Measurements from ENCODE around the gene VPS13A.

VPS13A gene

DNA sequence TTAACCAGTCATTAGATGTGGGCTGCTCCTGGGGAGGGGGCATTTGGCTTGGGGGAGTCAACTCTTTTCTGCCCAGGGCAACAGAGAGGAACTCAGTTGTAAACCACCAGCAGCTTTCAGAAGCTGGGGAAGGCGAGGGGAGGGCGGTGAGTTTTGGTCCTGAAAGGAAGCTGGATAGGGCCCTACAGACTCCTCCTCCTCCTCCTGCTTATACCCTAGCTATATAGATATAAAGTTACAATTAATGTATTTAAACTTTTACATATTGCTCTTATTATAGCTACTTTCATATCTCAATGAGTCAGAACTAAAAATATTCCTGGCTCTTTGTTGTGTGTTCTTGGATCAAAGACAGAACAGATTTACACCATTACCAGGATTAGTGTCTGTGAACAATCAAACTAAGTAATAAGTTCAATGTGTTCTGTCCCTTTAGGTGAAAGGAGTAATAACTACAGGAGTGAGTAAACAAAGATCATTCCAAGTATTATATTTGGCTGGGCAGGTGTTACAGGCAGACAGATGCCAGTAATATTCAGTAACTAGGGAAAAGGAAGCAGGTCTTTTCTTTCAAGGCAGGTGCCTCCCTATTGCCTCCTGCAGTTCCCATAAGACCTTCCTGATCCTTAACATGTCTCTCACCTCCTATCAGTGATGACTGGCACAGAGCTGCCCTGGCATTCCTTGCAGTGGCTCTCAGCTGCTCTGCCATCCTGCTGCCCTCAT is 20.5 kb upstream of the VPS13A start:
- Histone ChIP-seq H3K9ac (ENCODE audit: insufficient read length, low read depth) (no peak overlapping the region), H3K4me1 (ENCODE audit: insufficient read depth, insufficient read length) (no peaks in the 10 kb centered on the region), H3K4me3 (ENCODE audit: insufficient read length, low read depth) (no peak overlapping the region), H3K9me3 (ENCODE audit: insufficient read depth, low read length) (no peaks in the 10 kb centered on the region), H3K36me3 (ENCODE audit: insufficient read depth, insufficient read length, low read length) (no peaks in the 10 kb centered on the region), H3K27me3 (ENCODE audit: insufficient read depth, insufficient read length) (no peaks in the 10 kb centered on the region)
- TF ChIP-seq ZNF274 (IDR thresholded peaks at IDR 0.05; ENCODE audit: low read depth, low read length): no peak
- no peak for TF ChIP-seq YY1 (IDR thresholded peaks at IDR 0.05; ENCODE audit: insufficient read depth, insufficient read length)
- TF ChIP-seq SUZ12 (IDR thresholded peaks at IDR 0.05; ENCODE audit: extremely low read depth, insufficient read depth, insufficient read length): no peak
- DNase-seq (ENCODE audit: low read depth, low spot score): no peak

DNA sequence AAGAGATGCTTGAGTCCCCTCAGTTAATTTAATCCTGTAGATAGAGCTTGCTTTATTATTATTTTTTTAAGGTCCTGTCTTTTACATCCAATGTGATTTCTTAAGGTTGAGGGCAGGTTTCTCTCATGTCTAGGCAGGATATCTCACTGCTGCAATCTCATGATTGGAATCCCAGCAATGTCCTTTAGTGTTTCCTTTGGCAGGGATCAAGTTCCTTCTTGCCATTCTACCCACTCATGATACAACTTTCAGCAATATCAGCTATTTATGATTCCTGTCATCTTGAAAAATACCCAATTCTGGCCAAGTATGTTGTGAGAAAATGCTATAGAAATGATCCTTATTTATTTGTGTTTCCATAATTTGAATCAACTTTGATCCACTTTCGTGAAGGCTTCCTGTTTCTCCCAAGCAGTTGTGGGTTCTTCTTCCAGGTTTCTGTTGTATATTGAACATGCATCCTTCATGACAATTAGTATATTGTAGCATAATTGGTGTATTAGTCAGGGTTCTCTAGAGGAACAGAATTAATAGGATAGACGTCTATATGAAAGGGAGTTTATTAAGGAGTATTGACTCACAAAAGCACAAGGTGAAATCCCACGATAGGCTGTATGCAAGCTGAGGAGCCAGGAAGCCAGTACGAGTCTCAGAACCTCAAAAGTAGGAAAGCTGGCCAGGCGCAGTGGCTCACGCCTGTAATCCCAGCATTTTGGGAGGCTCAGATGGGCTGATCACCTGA is 18.4 kb upstream of the VPS13A start:
- no peak for TF ChIP-seq SUZ12 (IDR thresholded peaks at IDR 0.05; ENCODE audit: extremely low read depth, insufficient read depth, insufficient read length)
- no peak for TF ChIP-seq YY1 (IDR thresholded peaks at IDR 0.05; ENCODE audit: insufficient read depth, insufficient read length)
- no peak for TF ChIP-seq ZNF274 (IDR thresholded peaks at IDR 0.05; ENCODE audit: low read depth, low read length)
- H3K27me3 ChIP-seq (ENCODE audit: insufficient read depth, insufficient read length): no peaks in the 10 kb centered on the region
- DNase-seq (ENCODE audit: low read depth, low spot score): no peak
- no peaks in the 10 kb centered on the region for H3K9me3 ChIP-seq (ENCODE audit: insufficient read depth, low read length)
- H3K4me3 ChIP-seq (ENCODE audit: insufficient read length, low read depth): no peak overlapping the region
- H3K4me1 ChIP-seq (ENCODE audit: insufficient read depth, insufficient read length): no peaks in the 10 kb centered on the region
- no peak overlapping the region for H3K9ac ChIP-seq (ENCODE audit: insufficient read length, low read depth)
- H3K36me3 ChIP-seq (ENCODE audit: insufficient read depth, insufficient read length, low read length): no peaks in the 10 kb centered on the region

DNA sequence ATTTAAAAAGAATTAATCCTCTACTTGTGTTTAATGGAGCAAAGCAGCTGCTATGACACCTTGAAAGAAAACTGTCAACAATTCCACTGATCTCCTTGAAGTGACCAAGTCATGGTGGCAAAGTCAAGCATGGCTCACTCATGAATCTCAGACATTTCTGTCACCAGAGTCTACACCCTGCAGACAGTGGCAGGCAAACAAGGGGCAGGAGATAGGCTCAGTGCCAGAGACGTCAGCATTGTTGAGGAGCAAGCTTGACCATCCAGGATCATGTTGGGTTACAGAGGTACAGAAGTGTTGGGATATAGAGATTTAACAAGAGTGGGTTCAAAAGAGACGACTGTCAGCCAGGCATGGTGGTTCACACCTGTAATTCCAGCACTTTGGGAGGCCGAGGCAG is 16.1 kb upstream of the VPS13A start:
- H3K9me3 ChIP-seq (ENCODE audit: insufficient read depth, low read length): 0 out of 2 replicates have a peak, but pooled peaks cover 8% of the 10 kb centered on the region
- H3K4me1 ChIP-seq (ENCODE audit: insufficient read depth, insufficient read length): no peaks in the 10 kb centered on the region
- TF ChIP-seq YY1 (IDR thresholded peaks at IDR 0.05; ENCODE audit: insufficient read depth, insufficient read length): no peak
- TF ChIP-seq SUZ12 (IDR thresholded peaks at IDR 0.05; ENCODE audit: extremely low read depth, insufficient read depth, insufficient read length): no peak
- no peaks in the 10 kb centered on the region for H3K36me3 ChIP-seq (ENCODE audit: insufficient read depth, insufficient read length, low read length)
- no peaks in the 10 kb centered on the region for H3K27me3 ChIP-seq (ENCODE audit: insufficient read depth, insufficient read length)
- no peak for DNase-seq (ENCODE audit: low read depth, low spot score)
- H3K9ac ChIP-seq (ENCODE audit: insufficient read length, low read depth): no peak overlapping the region
- no peak overlapping the region for H3K4me3 ChIP-seq (ENCODE audit: insufficient read length, low read depth)

DNA sequence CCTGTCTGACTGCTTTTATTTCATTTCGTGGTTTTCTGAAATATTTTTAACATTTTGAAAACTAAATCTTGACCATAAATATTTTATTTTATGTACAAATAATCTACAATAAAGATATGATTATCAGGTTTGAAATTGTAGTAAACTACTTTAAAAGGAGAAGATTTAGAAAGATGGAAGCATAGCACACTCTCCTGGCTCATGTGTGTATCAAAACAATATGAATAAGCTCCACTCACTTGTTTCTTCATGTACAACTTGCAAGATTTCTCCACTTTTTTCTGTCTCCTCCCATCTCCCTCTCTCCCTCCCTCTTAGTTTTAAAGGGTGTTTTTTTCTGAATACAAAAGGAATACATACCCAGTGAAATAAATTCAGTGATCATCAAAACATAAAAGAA is 15.4 kb upstream of the VPS13A start:
- H3K4me1 ChIP-seq (ENCODE audit: insufficient read depth, insufficient read length): no peaks in the 10 kb centered on the region
- no peak for DNase-seq (ENCODE audit: low read depth, low spot score)
- H3K9me3 ChIP-seq (ENCODE audit: insufficient read depth, low read length): 0 out of 2 replicates have a peak, but pooled peaks cover 8% of the 10 kb centered on the region
- H3K27me3 ChIP-seq (ENCODE audit: insufficient read depth, insufficient read length): no peaks in the 10 kb centered on the region
- TF ChIP-seq SUZ12 (IDR thresholded peaks at IDR 0.05; ENCODE audit: extremely low read depth, insufficient read depth, insufficient read length): no peak
- TF ChIP-seq ZNF274 (IDR thresholded peaks at IDR 0.05; ENCODE audit: low read depth, low read length): no peak
- no peak for TF ChIP-seq YY1 (IDR thresholded peaks at IDR 0.05; ENCODE audit: insufficient read depth, insufficient read length)
- H3K36me3 ChIP-seq (ENCODE audit: insufficient read depth, insufficient read length, low read length): no peaks in the 10 kb centered on the region
- no peak overlapping the region for H3K9ac ChIP-seq (ENCODE audit: insufficient read length, low read depth)
- H3K4me3 ChIP-seq (ENCODE audit: insufficient read length, low read depth): no peak overlapping the region

- no peak overlapping the region for H3K9ac ChIP-seq (ENCODE audit: insufficient read length, low read depth)
- H3K4me3 ChIP-seq (ENCODE audit: insufficient read length, low read depth): no peak overlapping the region
- H3K27me3 ChIP-seq (ENCODE audit: insufficient read depth, insufficient read length): no peaks in the 10 kb centered on the region
- H3K36me3 ChIP-seq (ENCODE audit: insufficient read depth, insufficient read length, low read length): no peaks in the 10 kb centered on the region
- no peak for TF ChIP-seq ZNF274 (IDR thresholded peaks at IDR 0.05; ENCODE audit: low read depth, low read length)
- no peak for TF ChIP-seq YY1 (IDR thresholded peaks at IDR 0.05; ENCODE audit: insufficient read depth, insufficient read length)
- TF ChIP-seq SUZ12 (IDR thresholded peaks at IDR 0.05; ENCODE audit: extremely low read depth, insufficient read depth, insufficient read length): no peak
- no peaks in the 10 kb centered on the region for H3K4me1 ChIP-seq (ENCODE audit: insufficient read depth, insufficient read length)
- 0 out of 2 replicates have a peak, but pooled peaks cover 8% of the 10 kb centered on the region for H3K9me3 ChIP-seq (ENCODE audit: insufficient read depth, low read length)
- no peak for DNase-seq (ENCODE audit: low read depth, low spot score)
Observed at GRCh38 chr9:77162366-77162765, 15.0 kb upstream of the VPS13A start.

- Histone ChIP-seq H3K27me3 (ENCODE audit: insufficient read depth, insufficient read length) (no peaks in the 10 kb centered on the region), H3K4me1 (ENCODE audit: insufficient read depth, insufficient read length) (no peaks in the 10 kb centered on the region), H3K4me3 (ENCODE audit: insufficient read length, low read depth) (no peak overlapping the region), H3K9ac (ENCODE audit: insufficient read length, low read depth) (no peak overlapping the region), H3K9me3 (ENCODE audit: insufficient read depth, low read length) (0 out of 2 replicates have a peak, but pooled peaks cover 8% of the 10 kb centered on the region), H3K36me3 (ENCODE audit: insufficient read depth, insufficient read length, low read length) (no peaks in the 10 kb centered on the region)
- DNase-seq (ENCODE audit: low read depth, low spot score): no peak
- no peak for TF ChIP-seq SUZ12 (IDR thresholded peaks at IDR 0.05; ENCODE audit: extremely low read depth, insufficient read depth, insufficient read length)
- TF ChIP-seq ZNF274 (IDR thresholded peaks at IDR 0.05; ENCODE audit: low read depth, low read length): no peak
- TF ChIP-seq YY1 (IDR thresholded peaks at IDR 0.05; ENCODE audit: insufficient read depth, insufficient read length): no peak
Observed at GRCh38 chr9:77163884-77164283, 13.4 kb upstream of the VPS13A start.

GRCh38 chr9:77166193-77166592 is 11.1 kb upstream of the VPS13A start:
- H3K27me3 ChIP-seq (ENCODE audit: insufficient read depth, insufficient read length): no peaks in the 10 kb centered on the region
- TF ChIP-seq SUZ12 (IDR thresholded peaks at IDR 0.05; ENCODE audit: extremely low read depth, insufficient read depth, insufficient read length): no peak
- no peak for TF ChIP-seq ZNF274 (IDR thresholded peaks at IDR 0.05; ENCODE audit: low read depth, low read length)
- TF ChIP-seq YY1 (IDR thresholded peaks at IDR 0.05; ENCODE audit: insufficient read depth, insufficient read length): no peak
- no peaks in the 10 kb centered on the region for H3K36me3 ChIP-seq (ENCODE audit: insufficient read depth, insufficient read length, low read length)
- H3K4me1 ChIP-seq (ENCODE audit: insufficient read depth, insufficient read length): no peaks in the 10 kb centered on the region
- H3K9me3 ChIP-seq (ENCODE audit: insufficient read depth, low read length): 0 out of 2 replicates have a peak, but pooled peaks cover 8% of the 10 kb centered on the region
- no peak for DNase-seq (ENCODE audit: low read depth, low spot score)
- no peak overlapping the region for H3K4me3 ChIP-seq (ENCODE audit: insufficient read length, low read depth)
- H3K9ac ChIP-seq (ENCODE audit: insufficient read length, low read depth): no peak overlapping the region

Data from NT2/D1 (cell line).